ENCODE measurements around the gene HNRNPLL. TPM values are rescaled to one million over a fixed set of nuclear protein-coding genes. Genes with fewer than 3 reads are reported as not detected.

HNRNPLL gene
- total RNA-seq, 1 donor from 2014 or later: 63.0 TPM

DNA sequence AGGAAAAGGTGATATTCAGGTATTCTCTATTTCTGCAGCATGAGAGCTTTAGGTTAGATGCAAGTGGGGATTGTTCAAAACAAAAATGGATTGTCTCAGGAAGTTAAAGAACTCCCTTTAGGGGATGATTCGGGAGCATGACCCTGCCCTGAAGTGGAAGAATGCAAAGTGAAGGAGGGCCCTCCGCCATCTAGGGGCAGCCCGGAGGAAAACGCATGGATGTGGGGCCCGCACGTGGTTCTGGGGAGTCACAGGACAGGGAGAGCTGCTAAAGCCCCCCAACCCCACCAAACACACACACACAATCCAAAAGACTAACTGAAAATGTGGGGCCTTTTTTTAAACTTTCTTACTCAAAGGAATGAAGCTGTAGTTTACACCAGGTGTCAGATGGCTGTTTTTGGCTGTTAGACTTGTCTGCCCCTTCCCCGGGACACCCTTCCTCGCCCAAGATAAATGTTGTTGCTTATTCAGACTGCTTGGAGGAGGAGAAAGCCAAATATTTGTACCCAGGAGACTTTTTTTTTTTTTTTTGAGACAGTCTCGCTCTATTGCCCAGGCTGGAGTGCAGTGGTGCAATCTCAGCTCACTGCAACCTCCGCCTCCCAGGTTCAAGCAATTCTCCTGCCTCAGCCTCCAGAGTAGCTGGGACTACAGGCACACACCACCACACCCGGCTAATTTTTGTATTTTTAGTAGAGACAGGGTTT lies 78.8 kb downstream of the HNRNPLL start:
- H3K4me1 Mint-ChIP-seq (ENCODE audit: unreplicated experiment): peaks cover 32% of the 10 kb centered on the region
- H3K36me3 Mint-ChIP-seq (ENCODE audit: unreplicated experiment): no peaks in the 10 kb centered on the region
- H3K9me3 Mint-ChIP-seq (ENCODE audit: unreplicated experiment): no peaks in the 10 kb centered on the region
- peak; percentile 72 for DNase-seq (ENCODE audit: extremely low spot score, unreplicated experiment)
- H3K4me3 Mint-ChIP-seq (ENCODE audit: unreplicated experiment): no peak overlapping the region
- H3K27ac Mint-ChIP-seq (ENCODE audit: unreplicated experiment): no peak overlapping the region
- TF ChIP-seq, protein P1, sequence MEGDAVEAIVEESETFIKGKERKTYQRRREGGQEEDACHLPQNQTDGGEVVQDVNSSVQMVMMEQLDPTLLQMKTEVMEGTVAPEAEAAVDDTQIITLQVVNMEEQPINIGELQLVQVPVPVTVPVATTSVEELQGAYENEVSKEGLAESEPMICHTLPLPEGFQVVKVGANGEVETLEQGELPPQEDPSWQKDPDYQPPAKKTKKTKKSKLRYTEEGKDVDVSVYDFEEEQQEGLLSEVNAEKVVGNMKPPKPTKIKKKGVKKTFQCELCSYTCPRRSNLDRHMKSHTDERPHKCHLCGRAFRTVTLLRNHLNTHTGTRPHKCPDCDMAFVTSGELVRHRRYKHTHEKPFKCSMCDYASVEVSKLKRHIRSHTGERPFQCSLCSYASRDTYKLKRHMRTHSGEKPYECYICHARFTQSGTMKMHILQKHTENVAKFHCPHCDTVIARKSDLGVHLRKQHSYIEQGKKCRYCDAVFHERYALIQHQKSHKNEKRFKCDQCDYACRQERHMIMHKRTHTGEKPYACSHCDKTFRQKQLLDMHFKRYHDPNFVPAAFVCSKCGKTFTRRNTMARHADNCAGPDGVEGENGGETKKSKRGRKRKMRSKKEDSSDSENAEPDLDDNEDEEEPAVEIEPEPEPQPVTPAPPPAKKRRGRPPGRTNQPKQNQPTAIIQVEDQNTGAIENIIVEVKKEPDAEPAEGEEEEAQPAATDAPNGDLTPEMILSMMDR (IDR thresholded peaks at IDR 0.05): peak; percentile 40
- peaks cover 18% of the 10 kb centered on the region for H3K27me3 Mint-ChIP-seq (ENCODE audit: unreplicated experiment)

DNA sequence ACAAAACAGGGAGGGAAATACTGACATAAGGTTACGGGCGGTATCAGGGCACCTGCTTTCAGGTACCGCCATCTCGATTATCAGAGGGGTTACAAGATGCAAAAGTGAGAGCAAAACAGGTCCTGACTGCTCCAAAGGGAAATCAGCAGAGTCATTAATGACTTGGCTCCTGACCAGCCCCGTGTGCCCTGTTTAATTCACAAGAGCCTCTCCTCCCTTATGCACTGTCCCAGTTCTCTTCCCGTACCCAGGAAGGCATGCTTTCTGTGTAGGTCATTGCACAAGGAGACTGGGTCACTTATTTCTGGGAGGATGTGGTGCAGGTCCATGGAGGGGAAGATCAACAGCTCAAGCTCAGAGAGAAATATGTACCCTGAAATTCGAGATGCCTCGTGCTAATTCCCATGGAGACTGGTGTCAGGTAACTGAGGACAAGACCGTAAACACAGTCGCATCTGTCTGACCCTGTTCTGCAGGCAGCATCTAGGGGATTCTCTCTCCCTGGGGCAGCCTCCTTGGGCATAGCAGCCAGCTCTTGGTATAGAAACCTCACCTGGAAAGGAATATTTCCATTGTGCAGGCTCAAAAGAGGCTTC lies 79.9 kb downstream of the HNRNPLL start:
- Mint-ChIP-seq H3K4me1 (ENCODE audit: unreplicated experiment) (peaks cover 23% of the 10 kb centered on the region), H3K27ac (ENCODE audit: unreplicated experiment) (no peak overlapping the region), H3K27me3 (ENCODE audit: unreplicated experiment) (peaks cover 20% of the 10 kb centered on the region), H3K9me3 (ENCODE audit: unreplicated experiment) (no peaks in the 10 kb centered on the region), H3K4me3 (ENCODE audit: unreplicated experiment) (no peak overlapping the region), H3K36me3 (ENCODE audit: unreplicated experiment) (no peaks in the 10 kb centered on the region)
- TF ChIP-seq, protein P1 (IDR thresholded peaks at IDR 0.05): no peak
- peak; percentile 25 for DNase-seq (ENCODE audit: extremely low spot score, unreplicated experiment)

DNA sequence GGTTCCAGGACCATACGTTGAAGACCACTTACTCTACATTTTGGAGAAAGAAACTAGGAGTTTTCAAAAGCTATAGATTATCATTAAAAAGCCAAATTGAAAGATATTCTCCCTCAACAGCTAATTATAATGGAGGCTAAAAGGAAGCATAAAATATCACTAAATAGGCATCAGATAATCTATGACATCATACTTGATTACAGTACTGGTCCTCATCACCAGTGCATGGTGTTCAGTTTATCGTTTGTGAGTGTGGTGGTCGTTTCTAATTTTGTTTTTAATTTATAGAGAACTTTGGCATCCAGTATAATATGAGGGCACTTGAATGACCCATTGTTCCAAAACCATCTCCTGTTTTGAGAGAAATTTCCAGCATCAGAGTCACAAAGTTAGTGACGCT lies 80.9 kb downstream of the HNRNPLL start:
- no peaks in the 10 kb centered on the region for H3K36me3 Mint-ChIP-seq (ENCODE audit: unreplicated experiment)
- TF ChIP-seq, protein P1 (IDR thresholded peaks at IDR 0.05): no peak
- no peak for DNase-seq (ENCODE audit: extremely low spot score, unreplicated experiment)
- no peak overlapping the region for H3K27ac Mint-ChIP-seq (ENCODE audit: unreplicated experiment)
- H3K27me3 Mint-ChIP-seq (ENCODE audit: unreplicated experiment): peaks cover 26% of the 10 kb centered on the region
- H3K9me3 Mint-ChIP-seq (ENCODE audit: unreplicated experiment): no peaks in the 10 kb centered on the region
- H3K4me1 Mint-ChIP-seq (ENCODE audit: unreplicated experiment): peaks cover 13% of the 10 kb centered on the region
- H3K4me3 Mint-ChIP-seq (ENCODE audit: unreplicated experiment): no peak overlapping the region

DNA sequence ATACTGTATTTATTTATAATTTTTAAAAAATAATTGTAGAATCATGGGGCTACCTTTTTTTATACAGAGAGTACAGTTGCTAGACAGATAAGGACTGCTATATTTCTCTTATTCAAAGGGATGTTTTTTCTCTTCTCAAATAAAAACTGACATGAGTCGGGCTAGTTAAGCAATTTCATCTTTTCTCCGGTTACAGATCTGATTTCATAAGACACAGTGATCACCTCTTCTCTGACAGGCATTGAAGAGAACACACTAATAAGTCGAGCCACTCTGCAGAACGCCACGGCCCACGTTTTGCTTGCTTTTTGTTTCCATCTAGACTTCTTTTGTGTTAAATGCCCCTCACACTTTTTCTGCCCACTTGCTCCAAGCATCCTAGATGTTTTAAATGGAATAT lies 85.4 kb downstream of the HNRNPLL start:
- Mint-ChIP-seq H3K4me1 (ENCODE audit: unreplicated experiment) (peaks cover 3% of the 10 kb centered on the region), H3K4me3 (ENCODE audit: unreplicated experiment) (no peak overlapping the region), H3K27ac (ENCODE audit: unreplicated experiment) (no peak overlapping the region), H3K36me3 (ENCODE audit: unreplicated experiment) (no peaks in the 10 kb centered on the region), H3K9me3 (ENCODE audit: unreplicated experiment) (no peaks in the 10 kb centered on the region), H3K27me3 (ENCODE audit: unreplicated experiment) (peaks cover 28% of the 10 kb centered on the region)
- TF ChIP-seq, protein P1 (IDR thresholded peaks at IDR 0.05): no peak
- DNase-seq (ENCODE audit: extremely low spot score, unreplicated experiment): no peak

DNA sequence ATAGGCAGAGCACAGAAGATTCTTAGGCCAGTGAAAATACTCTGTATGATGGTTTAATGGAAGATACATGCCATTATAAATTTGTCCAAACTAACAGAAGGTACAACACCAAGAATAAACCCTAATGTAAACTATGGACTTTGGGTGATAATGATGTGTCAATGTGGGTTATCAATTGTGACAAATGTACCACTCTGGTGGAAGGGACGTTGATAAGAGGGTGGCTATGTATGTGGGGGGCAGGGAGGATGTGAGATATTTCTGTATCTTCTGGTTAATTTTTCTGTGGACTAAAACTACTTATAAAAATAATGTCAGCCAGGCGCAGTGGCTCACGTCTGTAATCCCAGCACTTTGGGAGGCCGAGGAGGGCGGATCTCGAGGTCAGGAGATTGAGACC lies 86.2 kb downstream of the HNRNPLL start:
- Mint-ChIP-seq H3K27ac (ENCODE audit: unreplicated experiment) (no peak overlapping the region), H3K27me3 (ENCODE audit: unreplicated experiment) (peaks cover 25% of the 10 kb centered on the region), H3K4me3 (ENCODE audit: unreplicated experiment) (no peak overlapping the region), H3K4me1 (ENCODE audit: unreplicated experiment) (peaks cover 3% of the 10 kb centered on the region), H3K36me3 (ENCODE audit: unreplicated experiment) (no peaks in the 10 kb centered on the region), H3K9me3 (ENCODE audit: unreplicated experiment) (no peaks in the 10 kb centered on the region)
- DNase-seq (ENCODE audit: extremely low spot score, unreplicated experiment): no peak
- TF ChIP-seq, protein P1 (IDR thresholded peaks at IDR 0.05): no peak
